Middle frontal gyrus (tissue), 1 donor: ENCODE results near the gene NBL1.

Source experiments
- DNase-seq: peaks from one replicate; pipeline ENCODE4 v3.0.0-alpha.2; 2015; ENCODE audit warnings: low spot score; ENCODE audit errors: extremely low spot score

Gene NBL1, protein sequence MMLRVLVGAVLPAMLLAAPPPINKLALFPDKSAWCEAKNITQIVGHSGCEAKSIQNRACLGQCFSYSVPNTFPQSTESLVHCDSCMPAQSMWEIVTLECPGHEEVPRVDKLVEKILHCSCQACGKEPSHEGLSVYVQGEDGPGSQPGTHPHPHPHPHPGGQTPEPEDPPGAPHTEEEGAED

DNA sequence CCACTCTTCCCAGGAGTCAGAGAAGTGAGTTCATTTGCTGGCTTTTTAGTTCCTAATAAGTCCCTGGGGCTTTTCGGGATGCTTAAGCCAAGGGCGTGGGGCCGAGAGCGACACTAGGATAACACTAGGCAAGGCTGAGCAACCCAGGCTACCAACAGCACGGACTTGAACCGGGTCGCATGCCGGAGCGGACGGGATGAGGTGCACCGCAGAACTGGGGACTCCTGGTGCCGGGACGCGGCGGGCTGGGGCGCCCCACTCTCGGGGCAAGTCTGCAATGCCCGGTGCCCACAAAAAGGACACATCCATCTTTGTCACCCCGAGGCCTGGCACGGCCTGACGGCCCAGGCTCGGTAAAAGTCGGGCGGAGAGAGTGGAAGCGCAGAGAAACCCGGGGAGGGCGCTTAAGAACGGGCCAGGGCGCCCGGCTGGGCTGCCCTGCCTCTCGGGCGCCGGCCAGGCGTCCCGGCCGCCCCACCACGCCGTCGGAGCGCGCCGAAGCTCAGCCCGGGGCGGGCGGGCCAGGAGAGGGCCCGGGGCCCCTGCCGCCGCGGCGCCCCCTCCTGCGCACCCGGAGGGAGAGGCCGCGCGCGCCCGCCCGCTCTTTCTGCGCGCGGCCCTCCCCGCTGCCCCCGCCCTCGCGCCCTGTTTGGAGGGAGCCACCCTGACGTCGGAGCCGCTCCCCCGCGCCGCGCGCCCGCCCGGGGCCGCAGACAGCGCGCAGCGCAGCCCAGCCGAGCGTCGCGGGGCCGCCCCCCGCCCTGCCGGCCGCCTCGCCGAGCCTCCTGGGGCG is at the start of gene NBL1:
NBL1 (plus strand) TSS at position 710 of the 793 bp plus-strand sequence. CDS start 10,720 bp downstream, outside the sequence.
- no peak for DNase-seq

DNA sequence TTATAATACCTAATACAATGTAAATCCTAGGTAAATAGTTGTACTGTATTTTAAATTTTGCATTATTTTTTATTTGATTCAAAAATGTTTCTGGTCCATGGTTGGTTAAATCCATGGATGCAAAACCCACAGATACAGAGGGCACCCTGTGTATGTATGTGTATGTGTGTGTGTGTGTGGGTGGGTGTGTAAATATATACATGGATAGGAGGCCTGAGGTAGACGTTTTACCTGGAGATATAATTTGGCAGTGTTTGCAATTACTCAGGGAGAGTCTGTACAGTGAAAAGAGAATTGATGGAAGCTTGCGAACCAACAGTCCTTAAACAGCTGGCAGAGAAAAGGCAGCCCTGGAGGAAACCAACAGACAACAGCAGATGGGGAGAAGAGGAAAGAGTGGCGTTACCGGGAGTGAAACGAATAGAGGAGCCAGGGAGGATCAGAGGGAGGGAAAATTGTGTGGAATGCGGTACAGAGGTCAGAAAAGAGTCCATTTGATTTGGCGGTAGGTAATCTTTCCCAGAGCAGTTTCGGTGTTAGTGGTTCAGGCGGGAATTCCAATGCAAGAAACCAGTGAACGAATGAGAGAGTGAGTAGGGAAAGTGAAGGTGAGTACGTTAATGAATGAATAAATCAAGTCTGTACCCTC is 47.9 kb upstream of the NBL1 start:
- no peak for DNase-seq

DNA sequence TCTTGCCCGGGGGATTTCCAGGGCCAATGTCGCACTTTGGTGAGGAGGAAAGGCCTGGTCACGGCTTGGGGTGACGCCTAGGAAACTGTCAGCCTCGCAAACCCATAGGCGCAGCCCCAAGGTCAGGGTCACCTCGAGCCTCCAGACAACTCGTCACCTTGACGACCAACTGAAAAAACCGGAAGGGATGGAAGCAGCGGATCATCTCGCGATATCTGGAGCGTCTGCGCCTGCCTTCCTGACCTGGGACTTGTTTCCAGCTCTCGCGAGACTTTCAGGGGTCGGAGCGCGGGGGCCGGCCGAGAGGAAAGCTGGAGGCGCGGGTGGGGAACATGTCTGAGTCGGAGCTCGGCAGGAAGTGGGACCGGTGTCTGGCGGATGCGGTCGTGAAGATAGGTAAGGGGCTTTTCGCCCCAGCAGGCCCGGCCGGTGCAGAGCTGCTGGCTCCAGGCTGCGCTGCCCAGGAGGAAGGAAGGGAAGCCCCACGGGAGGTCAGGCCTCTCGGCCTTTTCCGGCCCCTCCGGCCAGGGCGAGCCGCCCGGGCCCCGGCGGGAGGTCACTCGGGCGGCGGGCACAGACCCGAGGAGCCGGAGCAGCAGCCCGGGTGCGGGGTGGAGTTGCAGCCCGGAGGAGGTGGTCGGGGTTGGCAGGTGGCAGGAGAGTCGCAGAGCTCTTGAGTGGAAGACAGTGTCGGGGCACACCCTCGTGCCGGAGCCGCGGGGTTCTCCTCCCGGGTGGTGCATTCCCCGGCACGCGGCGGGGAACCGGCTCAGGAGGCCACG is 47.2 kb upstream of the NBL1 start:
- peak; percentile 98 for DNase-seq

DNA sequence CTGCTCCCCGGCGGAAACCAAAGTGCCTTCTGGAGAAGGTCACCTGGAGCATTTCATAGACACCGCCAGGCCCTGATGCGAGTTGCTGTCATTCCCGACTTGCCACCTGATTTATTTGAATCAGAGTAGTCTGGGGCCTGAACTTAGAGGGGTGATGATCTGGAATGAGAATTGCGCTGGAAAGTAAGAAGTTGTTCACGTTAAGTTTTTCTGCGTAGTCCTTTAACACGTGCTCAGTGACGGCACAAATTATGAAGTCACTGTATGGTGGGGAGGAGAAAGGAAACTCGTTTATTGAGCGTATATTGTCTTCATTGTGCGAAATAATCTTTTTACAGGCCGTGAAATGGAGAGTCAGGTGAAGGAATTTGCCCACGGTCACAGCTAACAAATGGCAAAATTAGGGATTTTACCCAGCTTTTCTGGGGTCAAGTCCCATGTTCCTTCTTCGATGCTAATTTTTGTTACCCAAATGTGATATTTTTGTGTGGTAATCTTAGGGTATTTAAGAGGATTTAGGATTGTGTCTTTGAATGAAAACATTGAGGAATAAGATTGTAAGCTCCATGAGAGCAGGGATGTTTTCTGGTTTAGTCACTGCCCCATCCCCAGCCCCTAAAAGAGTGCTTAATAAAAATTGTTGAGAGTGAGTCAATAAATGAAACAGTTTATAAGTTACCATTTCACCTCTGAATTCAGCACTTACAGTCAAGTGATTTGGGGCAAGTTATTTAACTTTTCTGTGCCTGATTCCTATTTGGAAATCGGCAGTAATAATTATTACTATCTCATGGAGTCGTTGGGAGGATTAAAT is 46.4 kb upstream of the NBL1 start:
- DNase-seq: no peak

DNA sequence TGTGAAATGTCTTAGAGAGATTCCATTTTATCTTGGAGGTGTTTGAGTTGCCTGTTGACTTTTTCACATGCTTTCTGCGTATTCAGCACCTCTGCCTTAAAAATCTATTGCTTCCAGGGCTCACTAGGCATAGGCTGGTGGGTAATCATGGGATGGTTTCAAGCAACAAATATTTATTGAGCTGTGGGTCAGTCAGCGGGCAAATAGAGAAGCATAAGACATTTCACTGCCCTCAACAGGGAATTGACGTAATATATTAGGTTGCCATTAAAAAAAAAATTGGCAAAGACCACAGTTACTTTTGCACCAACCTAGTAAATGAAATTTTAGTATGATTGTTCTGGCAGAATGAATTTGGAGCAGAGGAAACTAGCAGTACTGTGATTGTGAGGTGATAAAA is 44.3 kb upstream of the NBL1 start:
- no peak for DNase-seq

DNA sequence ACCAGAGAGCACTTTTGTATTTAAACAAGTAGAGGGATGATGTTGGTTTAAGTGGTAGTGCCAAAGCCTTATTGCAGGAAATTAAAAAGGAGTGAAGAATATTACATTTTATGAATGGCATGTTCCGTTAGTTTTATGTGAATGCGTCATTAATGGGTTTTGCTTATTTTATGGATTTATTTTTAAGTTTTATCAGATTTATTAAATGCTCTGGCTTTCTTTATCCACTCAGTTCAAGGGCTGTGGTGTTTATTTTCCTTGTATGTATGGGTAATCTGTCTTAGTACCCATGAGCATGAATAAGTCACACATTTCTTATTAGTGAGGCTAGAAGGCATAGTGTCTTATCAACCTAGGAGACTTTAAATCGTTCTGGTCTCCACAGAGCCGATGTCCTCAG is 41.6 kb upstream of the NBL1 start:
- DNase-seq: no peak

DNA sequence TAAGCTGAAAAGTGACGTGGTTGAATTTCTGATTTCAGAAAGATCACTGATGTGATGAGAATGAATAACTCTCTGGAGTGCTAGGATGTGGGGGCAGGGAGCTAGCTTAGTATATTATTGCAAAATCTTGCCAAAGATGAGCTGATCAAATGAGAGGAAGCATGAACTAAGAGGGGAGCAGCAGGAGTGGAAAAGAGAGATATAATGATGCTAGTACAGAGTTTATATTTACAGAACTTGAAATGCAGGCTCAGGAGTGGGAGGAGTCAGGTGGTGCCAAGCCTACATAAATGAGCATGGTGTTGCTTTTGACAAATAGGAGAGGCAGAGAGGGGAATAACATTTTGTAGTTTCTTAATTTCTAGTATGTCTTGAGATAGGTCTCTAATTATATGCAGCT is 38.1 kb upstream of the NBL1 start:
- DNase-seq: no peak

DNA sequence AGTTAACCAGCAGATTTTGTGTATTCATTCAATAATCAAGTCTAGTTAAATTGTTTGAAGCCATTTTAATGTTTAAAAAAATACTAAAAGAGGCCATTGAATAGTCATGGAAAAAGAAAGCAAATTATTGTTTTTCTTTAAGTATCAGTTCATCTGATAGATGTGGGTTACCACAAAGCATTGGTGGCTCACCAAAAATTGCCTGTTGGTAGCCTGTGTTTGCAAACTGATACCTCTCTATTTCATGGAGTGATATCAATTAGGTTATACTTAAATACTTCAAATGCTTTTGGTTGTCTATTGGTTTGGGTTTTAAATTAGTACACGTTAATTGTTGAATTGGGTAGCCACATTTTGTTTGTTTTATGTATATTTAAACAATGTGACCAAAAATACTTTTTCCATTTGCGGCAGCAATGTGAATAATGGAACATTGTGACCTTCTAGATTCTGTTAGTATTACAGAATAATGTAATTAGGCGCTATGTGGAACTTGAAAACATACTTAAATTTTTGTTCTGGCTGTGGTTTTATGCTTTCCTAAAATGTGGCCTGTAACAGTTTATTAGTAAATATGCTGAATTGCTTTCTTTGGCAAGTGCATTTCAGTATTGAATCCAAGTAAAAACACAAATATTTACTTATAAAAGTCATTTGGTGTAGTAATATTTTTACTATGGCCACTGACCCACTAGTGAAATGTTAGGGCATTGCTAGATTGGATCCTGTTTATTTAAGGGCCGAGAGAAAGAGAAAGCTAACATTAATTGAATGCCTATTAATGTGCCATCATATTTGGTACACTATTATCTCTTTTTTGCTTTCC is 37.1 kb upstream of the NBL1 start:
- DNase-seq: no peak

DNA sequence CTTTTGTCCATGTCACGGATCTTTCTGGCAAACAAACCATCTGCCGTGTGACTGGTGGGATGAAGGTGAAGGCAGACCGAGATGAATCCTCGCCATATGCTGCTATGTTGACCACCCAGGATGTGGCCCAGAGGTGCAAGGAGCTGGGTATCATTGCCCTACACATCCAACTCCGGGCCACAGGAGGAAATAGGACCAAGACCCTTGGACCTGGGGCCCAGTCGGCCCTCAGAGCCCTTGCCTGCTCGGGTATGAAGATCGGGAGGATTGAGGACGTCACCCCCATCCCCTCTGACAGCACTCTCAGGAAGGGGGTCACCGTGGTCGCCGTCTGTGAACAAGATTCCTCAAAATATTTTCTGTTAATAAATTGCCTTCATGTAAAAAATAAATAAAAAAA is 35.9 kb upstream of the NBL1 start:
- no peak for DNase-seq

DNA sequence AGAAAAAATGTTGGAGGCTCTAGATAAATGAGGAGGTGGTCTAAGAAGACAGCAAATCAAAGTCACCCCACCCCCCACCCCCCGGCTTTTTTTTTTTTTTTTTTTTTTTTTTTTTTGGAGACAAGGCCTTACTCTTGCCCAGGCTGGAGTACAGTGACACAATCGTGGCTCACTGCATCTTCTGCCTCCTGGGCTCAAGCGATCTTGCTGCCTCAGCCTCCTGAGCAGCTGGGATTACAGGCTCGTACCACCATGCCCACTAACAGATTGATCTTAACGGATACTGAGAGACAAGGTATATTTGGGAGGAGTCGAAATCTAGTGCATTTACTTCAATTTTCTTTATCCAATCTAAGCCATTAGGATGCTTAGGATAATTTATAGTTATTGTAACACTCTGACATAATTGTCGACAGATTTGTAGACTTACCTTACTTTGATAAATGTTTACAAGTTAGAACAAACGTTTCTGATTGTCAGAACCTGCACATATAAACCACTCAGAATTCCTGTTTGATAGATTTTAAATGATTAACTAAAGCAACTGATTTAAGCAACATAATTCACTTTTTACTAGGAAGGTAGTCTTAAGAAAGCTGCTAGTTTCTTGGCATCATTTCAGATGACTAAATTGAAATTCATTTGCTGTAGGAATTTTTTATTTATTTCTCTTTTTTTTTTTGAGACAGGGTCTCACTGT is 33.7 kb upstream of the NBL1 start:
- DNase-seq: no peak

DNA sequence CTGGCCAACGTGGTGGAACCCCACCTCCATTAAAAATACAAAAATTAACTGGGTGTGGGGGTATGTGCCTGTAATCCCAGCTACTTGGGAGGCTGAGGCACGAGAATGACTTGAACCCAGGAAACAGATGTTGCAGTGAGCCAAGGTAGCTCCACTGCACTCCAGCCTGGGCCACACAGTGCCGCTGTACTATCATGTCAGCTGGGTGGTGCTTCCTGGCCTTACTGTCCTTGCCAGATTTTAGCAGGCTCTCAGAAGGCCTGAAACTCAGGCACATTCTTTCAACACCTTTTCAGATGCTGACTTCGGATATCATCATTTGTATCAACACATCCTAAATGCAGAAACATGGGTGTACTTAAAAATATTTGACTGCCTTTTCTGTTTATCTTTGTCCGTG is 31.6 kb upstream of the NBL1 start:
- no peak for DNase-seq

DNA sequence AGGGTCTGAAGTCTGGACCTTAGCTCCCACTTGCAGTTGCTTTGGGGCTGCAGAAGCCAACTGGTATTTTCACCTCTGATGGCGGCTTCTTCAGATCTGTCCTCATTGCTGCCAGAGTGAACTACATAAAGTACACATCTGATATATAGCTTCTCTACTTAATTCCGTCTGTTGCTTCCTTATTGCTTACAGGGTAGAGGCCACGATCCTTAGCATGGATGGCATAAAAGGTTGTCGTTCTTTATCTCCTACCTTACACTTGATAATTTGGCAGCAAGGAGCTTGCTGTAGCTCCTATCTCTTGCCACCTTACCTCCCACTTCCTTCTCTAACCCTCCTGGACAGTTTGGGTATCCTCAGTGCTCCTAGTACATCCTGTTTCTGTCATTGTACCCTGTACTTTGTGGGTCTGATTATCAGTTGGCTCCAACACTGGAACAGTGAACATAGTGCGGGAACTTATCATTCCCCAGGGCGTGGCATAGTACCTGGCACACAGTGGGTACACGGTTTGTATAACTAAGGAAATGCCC is 30.9 kb upstream of the NBL1 start:
- no peak for DNase-seq

DNA sequence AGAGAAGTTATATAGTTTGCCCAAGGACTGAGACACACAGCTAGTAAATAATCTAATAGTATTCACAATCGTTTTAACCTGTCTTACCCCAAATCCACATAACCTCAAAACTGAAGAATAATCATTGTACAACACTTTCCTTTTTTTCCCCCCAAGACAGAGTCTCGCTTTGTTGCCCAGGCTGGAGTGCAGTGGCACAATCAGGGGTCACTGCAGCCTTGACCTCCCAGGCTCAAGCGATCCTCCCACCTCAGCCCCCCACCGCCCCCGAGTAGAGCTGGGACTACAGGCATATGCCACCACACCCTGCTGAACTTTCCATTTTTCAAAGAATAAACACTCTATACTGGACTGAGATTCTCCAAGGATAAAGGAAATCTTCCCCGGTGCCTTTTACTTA is 28.7 kb upstream of the NBL1 start:
- DNase-seq: no peak

DNA sequence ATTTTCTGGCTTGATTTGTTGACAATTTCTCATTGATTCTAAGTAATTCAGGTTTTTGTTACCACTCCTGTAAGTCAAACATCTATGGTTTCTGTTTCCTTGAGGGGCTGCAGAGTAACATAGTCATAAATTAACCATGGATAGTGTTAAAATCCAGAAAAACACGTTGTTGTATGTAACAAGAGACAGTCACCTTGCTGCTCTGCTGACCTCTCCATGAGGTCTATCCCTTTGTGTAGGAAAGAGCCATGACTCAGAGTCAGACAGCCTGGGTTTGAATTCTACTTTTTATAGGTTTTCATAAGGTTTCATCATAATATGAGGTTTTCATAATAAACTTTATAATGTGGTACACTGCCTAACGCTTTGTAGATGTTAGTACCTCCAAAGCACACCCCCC is 27.6 kb upstream of the NBL1 start:
- no peak for DNase-seq

DNA sequence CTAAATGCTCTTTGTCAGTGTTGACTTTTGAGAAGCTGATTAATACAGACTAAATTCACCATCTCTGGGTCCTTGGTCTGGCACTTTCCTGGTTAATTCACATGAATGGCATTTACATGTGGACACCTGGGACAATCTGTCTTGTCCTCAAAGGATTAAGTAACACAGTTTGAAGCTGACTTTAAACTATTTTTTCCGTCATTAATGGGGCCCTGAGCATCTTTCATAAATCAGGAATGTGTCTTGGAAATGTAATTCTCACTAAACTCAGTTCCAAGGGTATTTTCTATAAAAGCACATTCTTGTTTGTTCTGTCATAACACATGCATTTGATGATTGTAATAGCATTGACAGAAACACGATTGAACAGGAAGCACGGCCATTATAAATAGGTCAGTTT is 26.7 kb upstream of the NBL1 start:
- DNase-seq: no peak

DNA sequence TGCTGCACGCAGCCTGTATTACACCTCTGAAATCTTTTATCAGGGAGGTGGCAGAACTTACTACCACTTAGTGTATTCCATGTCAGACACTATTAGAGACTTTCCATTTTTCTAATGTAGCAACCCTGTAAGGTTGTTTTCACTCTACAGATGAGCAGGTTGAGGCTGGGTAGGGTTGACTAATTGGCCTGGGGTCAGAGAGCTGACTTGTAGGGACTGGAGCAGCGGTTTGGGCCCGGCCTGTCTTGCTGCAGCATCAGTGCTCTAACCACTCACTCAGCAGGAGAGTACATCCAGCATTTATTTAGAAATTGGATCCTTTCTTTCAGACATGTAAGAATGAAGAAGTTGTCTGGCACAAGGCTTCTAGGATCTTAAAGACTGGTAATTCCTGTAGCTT is 25.7 kb upstream of the NBL1 start:
- DNase-seq: no peak

DNA sequence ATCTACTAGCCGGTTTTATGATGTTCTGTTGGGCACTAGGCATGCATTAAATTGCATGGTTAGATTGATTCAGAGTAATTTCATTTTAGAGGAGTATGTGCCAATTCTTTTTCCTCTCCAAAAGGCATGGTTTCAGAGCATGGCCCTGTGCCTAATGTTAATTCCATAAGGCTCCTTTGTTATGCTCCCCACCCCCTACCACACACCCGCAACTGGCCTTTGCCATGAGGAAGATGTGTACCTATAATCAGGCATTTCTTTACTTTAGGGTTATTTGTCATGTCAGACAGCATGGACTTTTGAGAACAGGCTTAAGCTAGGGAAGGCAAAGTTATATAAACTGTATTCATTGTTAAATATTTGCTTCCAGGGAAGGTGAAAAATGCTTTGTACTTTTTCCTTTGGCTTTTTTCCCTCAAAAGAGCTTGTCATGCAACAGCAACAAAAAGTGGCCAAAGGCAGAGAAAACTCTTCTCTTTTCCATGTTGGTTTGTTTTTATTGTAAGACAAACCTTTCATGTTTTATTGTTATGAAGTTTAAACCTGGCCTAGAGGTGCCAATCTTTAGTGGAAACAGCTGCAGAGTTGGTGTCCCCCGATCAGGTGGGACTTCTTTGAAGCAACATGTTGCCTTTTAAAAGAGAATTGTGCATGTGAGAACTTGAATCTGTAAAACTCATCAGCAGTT is 24.3 kb upstream of the NBL1 start:
- no peak for DNase-seq

DNA sequence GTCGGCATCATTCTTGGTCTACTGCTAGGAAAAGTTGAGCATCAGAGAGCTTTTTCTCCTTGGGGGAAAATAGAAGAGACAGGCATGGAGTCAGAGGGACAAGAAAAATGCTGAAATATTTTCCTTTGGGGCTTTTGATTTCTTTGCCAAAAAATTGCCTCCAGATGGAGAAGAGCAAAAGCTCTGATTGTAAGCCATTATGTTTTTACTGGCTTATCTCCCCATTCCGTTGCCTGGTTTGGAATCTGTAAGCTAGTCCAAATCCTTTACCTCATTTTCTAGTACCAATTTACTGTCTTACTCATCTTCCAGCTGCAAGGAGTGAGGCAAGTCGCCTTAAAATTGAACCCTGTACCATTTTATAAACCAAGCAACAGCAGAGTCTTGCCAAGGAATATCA is 23.3 kb upstream of the NBL1 start:
- DNase-seq: no peak
